Mucosa of rectum (tissue), 2 donors: ENCODE data around the gene NBR1.
A peak's percentile ranks its signal among the peaks of the same experiment; 100 is the strongest.
"Not testable (repeated sequence)": the region's sequence is repeated elsewhere in the genome, so short reads cannot be mapped to it uniquely, and the experiment has no call there.

Experiments used
- H3K27ac ChIP-seq, 2 donors: one replicate each; pipeline ENCODE4 v1.7.0; 2013; ENCODE audit warnings: inconsistent platforms in 2 of 2, low read depth in 2 of 2, low read length in 2 of 2
- H3K27me3 ChIP-seq, 2 donors: one replicate each; pipeline ENCODE4 v1.7.0; 2013; ENCODE audit warnings: low read length in 2 of 2; ENCODE audit not compliant: control insufficient read depth in 2 of 2, insufficient read depth in 2 of 2
- H3K36me3 ChIP-seq, 2 donors: one replicate each; pipeline ENCODE4 v1.7.0; 2013; ENCODE audit warnings: low read length in 2 of 2; ENCODE audit not compliant: control insufficient read depth in 2 of 2, insufficient read depth in 2 of 2
- H3K4me1 ChIP-seq, 2 donors: one replicate each; pipeline ENCODE4 v1.7.0; 2013; ENCODE audit warnings: low read length in 2 of 2, mild to moderate bottlenecking in 1 of 2; ENCODE audit not compliant: control insufficient read depth in 2 of 2, insufficient read depth in 2 of 2
- H3K4me3 ChIP-seq, 2 donors: one replicate each; pipeline ENCODE4 v1.7.0; 2013; ENCODE audit warnings: low read length in 2 of 2
- H3K9ac ChIP-seq, 2 donors: one replicate each; pipeline ENCODE4 v1.7.0; 2013; ENCODE audit warnings: low read length in 2 of 2, low read depth in 1 of 2, mild to moderate bottlenecking in 1 of 2
- H3K9me3 ChIP-seq, 2 donors: one replicate each; pipeline ENCODE4 v1.7.0; 2013; ENCODE audit warnings: low read length in 2 of 2; ENCODE audit not compliant: control insufficient read depth in 2 of 2
- donor health status: healthy.
- donor health status: Normal muscosa, but diverticular disease.

NBR1 gene

GRCh38 chr17:43224146-43224705 is 53.2 kb downstream of the NBR1 start:
- H3K9me3 ChIP-seq, result no peaks in the 10 kb centered on the region
- no peaks in the 10 kb centered on the region for H3K27me3 ChIP-seq
- peaks cover 0 to 3% of the 10 kb centered on the region in 2 donors for H3K36me3 ChIP-seq
- no peak overlapping the region for H3K4me3 ChIP-seq
- H3K4me1 ChIP-seq, result no peaks in the 10 kb centered on the region
- H3K9ac ChIP-seq, result no peak overlapping the region
- no peak overlapping the region for H3K27ac ChIP-seq

GRCh38 chr17:43226393-43226792 is 55.4 kb downstream of the NBR1 start:
- no peaks in the 10 kb centered on the region for H3K9me3 ChIP-seq
- H3K9ac ChIP-seq, result no peak overlapping the region
- no peak overlapping the region for H3K4me3 ChIP-seq
- H3K27me3 ChIP-seq, result no peaks in the 10 kb centered on the region
- H3K4me1 ChIP-seq, result no peaks in the 10 kb centered on the region
- H3K27ac ChIP-seq, result no peak overlapping the region
- H3K36me3 ChIP-seq, result peaks cover 0 to 2% of the 10 kb centered on the region in 2 donors

- H3K4me3 ChIP-seq, H3K27ac ChIP-seq, H3K36me3 ChIP-seq, H3K4me1 ChIP-seq, H3K27me3 ChIP-seq, H3K9ac ChIP-seq, H3K9me3 ChIP-seq: not testable (repeated sequence)
These were observed 57.2 kb downstream of the NBR1 start, which contains the start of gene CCDC200 for GRCh38 chr17:43228020-43228782. Gene CCDC200 (minus strand): TSS chr17:43228623. CDS start chr17:43228554, 69 bp downstream.

GRCh38 chr17:43231205-43232020 is 60.4 kb downstream of the NBR1 start:
- H3K27me3 ChIP-seq, H3K4me1 ChIP-seq, H3K9me3 ChIP-seq, H3K36me3 ChIP-seq: not testable (repeated sequence)
- Histone ChIP-seq H3K27ac (peak overlapping the region in 1 of 2 donors; percentile 45), H3K9ac (peak overlapping the region in 1 of 2 donors; percentile 15), H3K4me3 (peak overlapping the region in 1 of 2 donors; percentile 42)

- Histone ChIP-seq H3K4me3 (peak overlapping the region in 1 of 2 donors; percentile 42), H3K9ac (peak overlapping the region in 1 of 2 donors; percentile 15), H3K27ac (peak overlapping the region in 1 of 2 donors; percentile 45)
- H3K4me1 ChIP-seq, H3K27me3 ChIP-seq, H3K36me3 ChIP-seq, H3K9me3 ChIP-seq: not testable (repeated sequence)
These were observed 61.1 kb downstream of the NBR1 start for GRCh38 chr17:43232021-43232699.

- H3K27ac ChIP-seq, H3K9ac ChIP-seq, H3K4me3 ChIP-seq, H3K4me1 ChIP-seq, H3K27me3 ChIP-seq, H3K9me3 ChIP-seq, H3K36me3 ChIP-seq: not testable (repeated sequence)
These were observed 62.2 kb downstream of the NBR1 start for GRCh38 chr17:43233263-43233662.

- not testable (repeated sequence) for H3K9ac ChIP-seq, H3K4me3 ChIP-seq, H3K4me1 ChIP-seq, H3K27ac ChIP-seq, H3K36me3 ChIP-seq, H3K27me3 ChIP-seq, H3K9me3 ChIP-seq
These were observed 62.9 kb downstream of the NBR1 start, which contains the start of gene RNU2-1 for GRCh38 chr17:43233877-43234276. Gene RNU2-1 (minus strand): TSS chr17:43233977.

- H3K9me3 ChIP-seq, H3K9ac ChIP-seq, H3K4me3 ChIP-seq: not testable (repeated sequence)
These were observed 68.6 kb downstream of the NBR1 start for GRCh38 chr17:43239597-43239996.

GRCh38 chr17:43240596-43241352 is 69.8 kb downstream of the NBR1 start:
- not testable (repeated sequence) for H3K36me3 ChIP-seq, H3K4me3 ChIP-seq, H3K9ac ChIP-seq, H3K9me3 ChIP-seq, H3K27me3 ChIP-seq, H3K4me1 ChIP-seq, H3K27ac ChIP-seq

More at GRCh38 chr17:43239597-43239996, 68.6 kb downstream of the NBR1 start:
- H3K36me3 ChIP-seq, H3K4me1 ChIP-seq, H3K27ac ChIP-seq, H3K27me3 ChIP-seq: not testable (repeated sequence)
